ENCODE measurements around the gene DEAF1. TPM values are rescaled to one million over a fixed set of nuclear protein-coding genes. Genes with fewer than 3 reads are reported as not detected.

The DEAF1 gene
- total and polyA plus RNA-seq, 2 of the 13 experiments (the other 11 are each of a cell fraction or from before 2014, with no cell fraction given): 22.3 to 29.6 TPM

- TF ChIP-seq PITX1 (CRISPR knock-in tag; IDR thresholded peaks at IDR 0.05) (peak; percentile 40; the same call in 1 of the 2 replicates), MED1 (CRISPR knock-in tag; IDR thresholded peaks at IDR 0.05) (peak; percentile 48; the same call in 1 of the 2 replicates), BRCA1 (CRISPR knock-in tag; IDR thresholded peaks at IDR 0.05) (0 out of 2 replicates have a peak, but pooled peaks have one; percentile 33), ZNF20 (CRISPR knock-in tag; IDR thresholded peaks at IDR 0.05) (no peak), ZNF263 (CRISPR knock-in tag; IDR thresholded peaks at IDR 0.05) (peak; percentile 65), ZNF335 (CRISPR knock-in tag; IDR thresholded peaks at IDR 0.05) (no peak), ZNF670 (CRISPR knock-in tag; IDR thresholded peaks at IDR 0.05; ENCODE audit: borderline replicate concordance) (0 out of 2 replicates have a peak, but pooled peaks have one; percentile 88), ZNF281 (CRISPR knock-in tag; IDR thresholded peaks at IDR 0.05; ENCODE audit: borderline replicate concordance) (peak; percentile 9; the same call in 1 of the 2 replicates), ARNT2 (CRISPR knock-in tag; IDR thresholded peaks at IDR 0.05; ENCODE audit: low read depth) (0 out of 2 replicates have a peak, but pooled peaks have one; percentile 80), ZFP91 (CRISPR knock-in tag; IDR thresholded peaks at IDR 0.05; ENCODE audit: borderline replicate concordance) (peak; percentile 91), ZNF292 (CRISPR knock-in tag; IDR thresholded peaks at IDR 0.05; ENCODE audit: borderline replicate concordance, low read depth) (no peak), NFIB (CRISPR knock-in tag; IDR thresholded peaks at IDR 0.05; ENCODE audit: borderline replicate concordance) (no peak), ZFP37 (CRISPR knock-in tag; IDR thresholded peaks at IDR 0.05; ENCODE audit: borderline replicate concordance) (no peak), ZNF574 (CRISPR knock-in tag; IDR thresholded peaks at IDR 0.05) (peak; percentile 95), TBX3 (IDR thresholded peaks at IDR 0.05; ENCODE audit: borderline replicate concordance) (no peak)
Observed at GRCh38 chr11:695538-696248, 671 bp upstream of the DEAF1 start, which contains the start of gene TMEM80 (continued).
